ENCODE data around the gene SEC23A.

SEC23A gene

GRCh38 chr14:39006721-39007410, 96.2 kb downstream of the SEC23A start:
- TF ChIP-seq TEAD4 (IDR thresholded peaks at IDR 0.05) (no peak), NFIC (IDR thresholded peaks at IDR 0.05) (no peak), TCF12 (IDR thresholded peaks at IDR 0.05; ENCODE audit: low read depth) (no peak), FOXM1 (IDR thresholded peaks at IDR 0.05; ENCODE audit: borderline replicate concordance, low read depth) (no peak), YY1 (IDR thresholded peaks at IDR 0.05; ENCODE audit: low read depth) (no peak), CEBPB (IDR thresholded peaks at IDR 0.05) (no peak)

DNA sequence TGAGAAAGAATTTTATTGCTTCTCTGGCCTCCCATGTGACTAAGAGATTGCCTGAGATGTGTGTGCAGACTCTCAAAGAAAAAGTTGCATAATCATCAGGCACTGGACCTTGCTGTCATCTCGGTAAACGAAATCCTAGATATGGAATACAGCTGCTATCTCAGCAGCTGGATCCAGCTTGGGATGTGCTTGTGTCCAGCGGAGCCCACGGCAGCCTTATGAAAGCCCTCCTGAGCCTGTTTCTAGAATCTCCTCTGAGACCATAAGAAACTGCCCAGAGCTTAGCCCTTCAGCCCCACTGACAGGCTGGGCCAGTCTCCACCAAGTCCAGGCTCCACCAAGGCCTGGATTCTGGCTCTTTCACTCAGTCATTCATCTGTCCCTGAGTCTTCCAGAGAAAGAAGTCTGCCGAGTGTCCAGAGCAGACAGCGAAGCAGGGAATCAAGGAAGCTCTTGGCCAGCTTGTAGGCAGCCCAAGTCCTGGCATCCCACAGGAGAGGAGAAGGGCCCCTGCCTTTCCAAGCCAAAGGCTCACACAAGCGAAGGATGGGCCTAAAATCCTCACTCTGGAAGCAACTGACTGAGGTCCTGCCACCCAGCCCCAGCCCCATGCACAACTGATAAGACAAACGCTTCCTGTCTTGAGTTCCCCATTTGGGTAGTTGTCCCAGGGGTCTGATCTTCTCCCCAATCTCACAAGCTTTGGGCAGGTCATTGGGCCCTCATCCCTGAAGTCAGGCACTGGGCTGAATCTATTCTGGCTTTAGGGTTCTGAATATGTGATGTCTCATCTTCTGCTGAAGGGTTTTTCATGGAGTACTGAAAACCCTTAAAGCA, 97.8 kb downstream of the SEC23A start:
- TF ChIP-seq REST (IDR thresholded peaks at IDR 0.05; ENCODE audit: low read depth), result no peak
- TF ChIP-seq NFIC (IDR thresholded peaks at IDR 0.05), result no peak
- no peak for TF ChIP-seq TEAD4 (IDR thresholded peaks at IDR 0.05)
- no peak for TF ChIP-seq ZBTB7A (IDR thresholded peaks at IDR 0.05; ENCODE audit: low read depth)
- TF ChIP-seq, protein P1, sequence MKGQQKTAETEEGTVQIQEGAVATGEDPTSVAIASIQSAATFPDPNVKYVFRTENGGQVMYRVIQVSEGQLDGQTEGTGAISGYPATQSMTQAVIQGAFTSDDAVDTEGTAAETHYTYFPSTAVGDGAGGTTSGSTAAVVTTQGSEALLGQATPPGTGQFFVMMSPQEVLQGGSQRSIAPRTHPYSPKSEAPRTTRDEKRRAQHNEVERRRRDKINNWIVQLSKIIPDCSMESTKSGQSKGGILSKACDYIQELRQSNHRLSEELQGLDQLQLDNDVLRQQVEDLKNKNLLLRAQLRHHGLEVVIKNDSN (IDR thresholded peaks at IDR 0.05), result no peak
- no peak for TF ChIP-seq TCF12 (IDR thresholded peaks at IDR 0.05; ENCODE audit: low read depth)
- TF ChIP-seq, protein P2, sequence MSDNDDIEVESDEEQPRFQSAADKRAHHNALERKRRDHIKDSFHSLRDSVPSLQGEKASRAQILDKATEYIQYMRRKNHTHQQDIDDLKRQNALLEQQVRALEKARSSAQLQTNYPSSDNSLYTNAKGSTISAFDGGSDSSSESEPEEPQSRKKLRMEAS (IDR thresholded peaks at IDR 0.05), result no peak
- TF ChIP-seq RAD21 (IDR thresholded peaks at IDR 0.05; ENCODE audit: low read depth), result no peak
- no peak for TF ChIP-seq CEBPB (IDR thresholded peaks at IDR 0.05)
- no peak for TF ChIP-seq YY1 (IDR thresholded peaks at IDR 0.05; ENCODE audit: low read depth)
- TF ChIP-seq CREB1 (IDR thresholded peaks at IDR 0.05; ENCODE audit: low read depth), result no peak
- no peak for TF ChIP-seq TAF1 (IDR thresholded peaks at IDR 0.05; ENCODE audit: low read depth)
- TF ChIP-seq FOXM1 (IDR thresholded peaks at IDR 0.05; ENCODE audit: borderline replicate concordance, low read depth), result no peak
- no peak for TF ChIP-seq EP300 (IDR thresholded peaks at IDR 0.05; ENCODE audit: borderline replicate concordance)

GRCh38 chr14:38999949-39000348, 103.1 kb downstream of the SEC23A start:
- TF ChIP-seq RAD21 (IDR thresholded peaks at IDR 0.05; ENCODE audit: low read depth) (no peak), CREB1 (IDR thresholded peaks at IDR 0.05; ENCODE audit: low read depth) (no peak), YY1 (IDR thresholded peaks at IDR 0.05; ENCODE audit: low read depth) (no peak), TCF12 (IDR thresholded peaks at IDR 0.05; ENCODE audit: low read depth) (no peak), TAF1 (IDR thresholded peaks at IDR 0.05; ENCODE audit: low read depth) (no peak), CEBPB (IDR thresholded peaks at IDR 0.05) (no peak), TEAD4 (IDR thresholded peaks at IDR 0.05) (no peak), NFIC (IDR thresholded peaks at IDR 0.05) (no peak), EP300 (IDR thresholded peaks at IDR 0.05; ENCODE audit: borderline replicate concordance) (no peak), FOXM1 (IDR thresholded peaks at IDR 0.05; ENCODE audit: borderline replicate concordance, low read depth) (no peak), EGR1 (IDR thresholded peaks at IDR 0.05) (no peak), REST (IDR thresholded peaks at IDR 0.05; ENCODE audit: low read depth) (no peak), ZBTB7A (IDR thresholded peaks at IDR 0.05; ENCODE audit: low read depth) (no peak)
- TF ChIP-seq, protein P1 (IDR thresholded peaks at IDR 0.05), result no peak
- TF ChIP-seq, protein P2 (IDR thresholded peaks at IDR 0.05), result no peak

- TF ChIP-seq TCF12 (IDR thresholded peaks at IDR 0.05; ENCODE audit: low read depth) (no peak), EGR1 (IDR thresholded peaks at IDR 0.05) (no peak), FOXM1 (IDR thresholded peaks at IDR 0.05; ENCODE audit: borderline replicate concordance, low read depth) (no peak), NFIC (IDR thresholded peaks at IDR 0.05) (no peak), YY1 (IDR thresholded peaks at IDR 0.05; ENCODE audit: low read depth) (no peak), RAD21 (IDR thresholded peaks at IDR 0.05; ENCODE audit: low read depth) (no peak), ZBTB7A (IDR thresholded peaks at IDR 0.05; ENCODE audit: low read depth) (no peak), CREB1 (IDR thresholded peaks at IDR 0.05; ENCODE audit: low read depth) (no peak), REST (IDR thresholded peaks at IDR 0.05; ENCODE audit: low read depth) (no peak), CEBPB (IDR thresholded peaks at IDR 0.05) (no peak)
- TF ChIP-seq, protein P1 (IDR thresholded peaks at IDR 0.05), result no peak
- TF ChIP-seq, protein P2 (IDR thresholded peaks at IDR 0.05), result no peak
Measured at GRCh38 chr14:38994731-38995130, 108.3 kb downstream of the SEC23A start.

Data from Ishikawa (cell line).